Keratinocyte (primary cell): ENCODE results near the gene PRR16.

Source experiments
- CTCF ChIP-seq, 3 experiments: IDR thresholded peaks in 1 of 3; conservative IDR thresholded peaks in 1 of 3; optimal IDR thresholded peaks in 1 of 3; 2 replicates in 2 of 3; 3 replicates in 1 of 3; pipeline versions ENCODE3 to v1.5.1; 2011; ENCODE audit warnings: low read length in 3 of 3, mild to moderate bottlenecking in 3 of 3, moderate library complexity in 2 of 3, control low read depth in 1 of 3, inconsistent platforms in 1 of 3; ENCODE audit not compliant: insufficient read depth in 2 of 3; ENCODE audit errors: extremely low read depth in 1 of 3
- EZH2 ChIP-seq: IDR thresholded peaks from one replicate; pipeline ENCODE4 v1.6.1; 2012; ENCODE audit warnings: inconsistent platforms, mild to moderate bottlenecking, low read length, moderate library complexity

- TF ChIP-seq CTCF (optimal IDR thresholded peaks at IDR 0.05 in 1 of 3, IDR thresholded peaks at IDR 0.05 in 1 of 3, conservative IDR thresholded peaks at IDR 0.05 in 1 of 3; ENCODE audit: extremely low read depth in 1 of 3, insufficient read depth in 2 of 3, low read length in 3 of 3), result no peak
- no peak for TF ChIP-seq EZH2
Observed at GRCh38 chr5:120621339-120621738, 157.2 kb downstream of the PRR16 start.
